Measurements from ENCODE around the gene MYL4. TPM values are rescaled to one million over a fixed set of nuclear protein-coding genes. Genes with fewer than 3 reads are reported as not detected.

Gene MYL4
- total RNA-seq (1 to 10 TPM in 2 of 9 donors, under 1 TPM in 2, not detected in 5; 0.36 to 4.9 (median 1.1) TPM), polyA plus RNA-seq (1 to 10 TPM in 1 of 3 donors, under 1 TPM in 1, not detected in 1; 0.51 to 1.4 TPM)
- long read RNA-seq, donor 1, partial matches to known transcripts, result 0 of 5 reads
- long read RNA-seq, donor 1, other reads (novel, unspliced or antisense), result 0 of 5 reads
- long read RNA-seq, donor 2, partial matches to known transcripts, result 0 of 4 reads
- long read RNA-seq, donor 2, other reads (novel, unspliced or antisense), result 0 of 4 reads
- long read RNA-seq, donor 3, partial matches to known transcripts, result 0 of 1 reads
- long read RNA-seq, donor 3, other reads (novel, unspliced or antisense), result 0 of 1 reads
- long read RNA-seq, donor 4, result 0 reads
- long read RNA-seq, donor 5, result 0 reads
- long read RNA-seq, donor 6, result 0 reads
- long read RNA-seq, donor 7, transcript MYL4-202 (7 exons, 855 nt), result major isoform, 6 of 17 reads
- long read RNA-seq, donor 7, partial matches to known transcripts, result 11 of 17 reads
- long read RNA-seq, donor 7, other reads (novel, unspliced or antisense), result 0 of 17 reads
- long read RNA-seq, donor 8, transcript MYL4-202 (7 exons, 855 nt), result major isoform, 5 of 5 reads
- long read RNA-seq, donor 8, partial matches to known transcripts, result 0 of 5 reads
- long read RNA-seq, donor 8, other reads (novel, unspliced or antisense), result 0 of 5 reads
- long read RNA-seq, donor 9, partial matches to known transcripts, result 0 of 4 reads
- long read RNA-seq, donor 9, other reads (novel, unspliced or antisense), result 0 of 4 reads
- long read RNA-seq, donor 10, partial matches to known transcripts, result 0 of 1 reads
- long read RNA-seq, donor 10, other reads (novel, unspliced or antisense), result 0 of 1 reads

GRCh38 chr17:47208744-47209488 is at the start of gene MYL4:
Gene MYL4 (plus strand): TSS chr17:47209348. CDS start chr17:47209423, 75 bp downstream.
- intact Hi-C loops (cut with DNase I), result no loop called here
- H3K4me3 ChIP-seq, result no peak within 1 kb of the TSS
- peaks cover 10 to 20% of the 10 kb centered on the region in 2 donors for H3K4me1 ChIP-seq (replicated peaks in 1 of 2)
- no peaks in the 10 kb centered on the region for H3K36me3 ChIP-seq (replicated peaks in 1 of 2)
- TF ChIP-seq CTCF (IDR thresholded peaks at IDR 0.05), result no peak
- TF ChIP-seq POLR2A (IDR thresholded peaks at IDR 0.05), result no peak
- H3K27me3 ChIP-seq, result no peaks in the 10 kb centered on the region
- no peaks in the 10 kb centered on the region for H3K9me3 ChIP-seq (replicated peaks in 1 of 3)
- no peak within 1 kb of the TSS for H3K27ac ChIP-seq
- 87 to 99% (median 88%) methylated on average over 5 to 6 of the region's 6 CpGs for WGBS, 4 donors
- DNase-seq, result no peak

GRCh38 chr17:47162013-47162622 is 47.0 kb upstream of the MYL4 start:
- TF ChIP-seq CTCF (IDR thresholded peaks at IDR 0.05), result no peak
- no peak for TF ChIP-seq POLR2A (IDR thresholded peaks at IDR 0.05)
- peaks cover 0 to 29% of the 10 kb centered on the region in 2 donors for H3K36me3 ChIP-seq (replicated peaks in 1 of 2)

GRCh38 chr17:47164263-47164662 is 44.9 kb upstream of the MYL4 start:
- TF ChIP-seq CTCF (IDR thresholded peaks at IDR 0.05), result no peak
- TF ChIP-seq POLR2A (IDR thresholded peaks at IDR 0.05), result no peak
- DNase-seq, result no peak
- Histone ChIP-seq H3K4me1 (replicated peaks in 1 of 2) (peaks cover 0 to 21% of the 10 kb centered on the region in 2 donors), H3K27ac (no peak overlapping the region), H3K4me3 (no peak overlapping the region), H3K9me3 (replicated peaks in 1 of 3) (no peaks in the 10 kb centered on the region), H3K36me3 (replicated peaks in 1 of 2) (peaks cover 0 to 36% of the 10 kb centered on the region in 2 donors), H3K27me3 (no peaks in the 10 kb centered on the region)
- intact Hi-C loops (cut with DNase I), result no loop called here
- WGBS, 4 donors, result 96 to 98% (median 98%) methylated on average over 5 of the region's 5 CpGs

More at GRCh38 chr17:47162013-47162622, 47.0 kb upstream of the MYL4 start:
- no peaks in the 10 kb centered on the region for H3K27me3 ChIP-seq
- peak overlapping the region in 2 of 5 donors; percentile 28 to 43 for H3K27ac ChIP-seq
- intact Hi-C loops (cut with DNase I), result no loop called here
- H3K4me1 ChIP-seq (replicated peaks in 1 of 2), result peaks cover 0 to 21% of the 10 kb centered on the region in 2 donors
- no peaks in the 10 kb centered on the region for H3K9me3 ChIP-seq (replicated peaks in 1 of 3)
- 25 to 35% (median 30%) methylated on average over 2 of the region's 2 CpGs for WGBS, 4 donors
- peak overlapping the region in 1 of 4 donors; percentile 12 for H3K4me3 ChIP-seq
- no peak for DNase-seq
